Kidney (tissue), 14 donors: Measurements from ENCODE around the gene GPR89A. TPM values are rescaled to one million over a fixed set of nuclear protein-coding genes. Genes with fewer than 3 reads are reported as not detected.

ENCODE experiments used
- DNase-seq, 5 donors: peaks; one replicate each; pipeline ENCODE4 v3.0.0-alpha.2; 2013 to 2020
- FAIRE-seq: peaks from 2 replicates; lab custom pipeline; 2012; peaks lifted over from hg19 to GRCh38; lab: Jason Lieb, UNC
- H3K27ac ChIP-seq, 2 donors: one replicate each; pipeline ENCODE4 v1.7.0; 2013; ENCODE audit warnings: low read depth in 2 of 2, low read length in 2 of 2, inconsistent platforms in 1 of 2
- H3K27me3 ChIP-seq: one replicate; pipeline ENCODE4 v1.7.1; 2013; ENCODE audit warnings: low read length, inconsistent platforms; ENCODE audit not compliant: control insufficient read depth, insufficient read depth
- H3K36me3 ChIP-seq, 3 donors: one replicate each; pipeline versions ENCODE4 v1.7.0 to v1.7.1; 2013; ENCODE audit warnings: low read length in 3 of 3, control low read depth in 1 of 3, inconsistent platforms in 1 of 3; ENCODE audit not compliant: insufficient read depth in 3 of 3, control insufficient read depth in 2 of 3
- H3K4me1 ChIP-seq, 3 donors: one replicate each; pipeline versions ENCODE4 v1.7.0 to v1.7.1; 2013; ENCODE audit warnings: low read length in 3 of 3, inconsistent platforms in 1 of 3, low read depth in 1 of 3; ENCODE audit not compliant: control insufficient read depth in 2 of 3, insufficient read depth in 2 of 3
- H3K4me3 ChIP-seq, 3 donors: one replicate each; pipeline versions ENCODE4 v1.7.0 to v1.8.1; 2013; ENCODE audit warnings: low read length in 3 of 3, control low read depth in 1 of 3, inconsistent platforms in 1 of 3
- H3K9ac ChIP-seq, 3 donors: one replicate each; pipeline versions ENCODE4 v1.7.0 to v1.7.1; 2013; ENCODE audit warnings: low read length in 3 of 3, control low read depth in 1 of 3, inconsistent platforms in 1 of 3
- H3K9me3 ChIP-seq, 3 donors: one replicate each; pipeline versions ENCODE4 v1.7.0 to v1.7.1; 2013; ENCODE audit warnings: low read length in 3 of 3, control low read depth in 1 of 3, inconsistent platforms in 1 of 3; ENCODE audit not compliant: control insufficient read depth in 2 of 3, insufficient read depth in 1 of 3
- intact Hi-C: fragments of 100-400 bp; cut with DNase I; formaldehyde crosslinking; loops from one replicate; pipeline ENCODE4 v1.11.1; 2022
- polyA plus RNA-seq: library from polyadenylated mRNA; stranded (reverse); fragments of 350-450 nt; fragmentation: Illumina TruSeq; extraction: RNeasy Lipid Tissue Mini Kit (QIAGEN cat#74804); gene quantifications from one replicate; pipeline ENCODE4 v1.2.3, GENCODE V29; 2014; ENCODE audit warnings: low read depth, low replicate concordance; ENCODE audit not compliant: insufficient read depth
- total RNA-seq: library from RNA; stranded (reverse); fragmentation: NEBNext Ultra II Directional; extraction: Animal tissue kit (Norgen Biotek cat#: 25700); gene quantifications from one replicate; pipeline ENCODE4 v1.2.1, GENCODE V29; 2021
- TF ChIP-seq, protein P1 (sequence below): IDR thresholded peaks from 3 replicates; pipeline ENCODE4 v1.5.1; 2012; ENCODE audit warnings: mild to moderate bottlenecking, moderate library complexity, borderline replicate concordance; ENCODE audit not compliant: insufficient read depth; ENCODE audit errors: extremely low read depth
- donor health status: control.
- donor health status: control.
- donor health status: control.
- donor health status: control.
- donor health status: control.
- donor health status: DM: yes; HTN: yes; CAD: no.
- donor health status: Normal renal cell carcinoma (clear cell type).

GPR89A gene
- total and polyA plus RNA-seq, 2 donors from 2014 or later: 18.2 to 21.0 TPM

DNA sequence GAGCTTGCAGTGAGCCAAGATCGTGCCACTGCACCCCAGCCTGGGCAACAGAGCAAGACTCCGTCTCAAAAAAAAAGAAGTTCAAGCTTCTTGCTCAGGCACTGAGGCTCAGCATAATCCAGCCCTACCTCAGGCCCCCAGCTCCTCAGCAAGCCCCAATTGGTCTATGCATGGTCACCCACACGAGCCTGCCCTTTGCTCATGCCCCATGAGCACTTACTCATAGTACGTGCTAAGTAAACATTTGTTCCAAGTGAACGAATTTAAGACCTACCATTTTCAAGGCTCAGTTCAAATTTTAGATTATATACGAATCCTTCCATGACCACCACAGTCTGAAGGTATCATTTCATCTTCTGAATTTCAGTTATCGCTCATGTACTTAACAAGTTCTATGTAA is 95.0 kb downstream of the GPR89A start:
- DNase-seq (peak in 1 of 5 donors; percentile 7), FAIRE-seq (no peak)
- H3K9me3 ChIP-seq: no peaks in the 10 kb centered on the region
- H3K27ac ChIP-seq: peak overlapping the region in 1 of 2 donors; percentile 83
- no peak overlapping the region for H3K9ac ChIP-seq
- intact Hi-C loops: no loop called here
- peaks cover 0 to 9% (median 6%) of the 10 kb centered on the region in 3 donors for H3K4me1 ChIP-seq
- H3K27me3 ChIP-seq: no peaks in the 10 kb centered on the region
- TF ChIP-seq, protein P1, sequence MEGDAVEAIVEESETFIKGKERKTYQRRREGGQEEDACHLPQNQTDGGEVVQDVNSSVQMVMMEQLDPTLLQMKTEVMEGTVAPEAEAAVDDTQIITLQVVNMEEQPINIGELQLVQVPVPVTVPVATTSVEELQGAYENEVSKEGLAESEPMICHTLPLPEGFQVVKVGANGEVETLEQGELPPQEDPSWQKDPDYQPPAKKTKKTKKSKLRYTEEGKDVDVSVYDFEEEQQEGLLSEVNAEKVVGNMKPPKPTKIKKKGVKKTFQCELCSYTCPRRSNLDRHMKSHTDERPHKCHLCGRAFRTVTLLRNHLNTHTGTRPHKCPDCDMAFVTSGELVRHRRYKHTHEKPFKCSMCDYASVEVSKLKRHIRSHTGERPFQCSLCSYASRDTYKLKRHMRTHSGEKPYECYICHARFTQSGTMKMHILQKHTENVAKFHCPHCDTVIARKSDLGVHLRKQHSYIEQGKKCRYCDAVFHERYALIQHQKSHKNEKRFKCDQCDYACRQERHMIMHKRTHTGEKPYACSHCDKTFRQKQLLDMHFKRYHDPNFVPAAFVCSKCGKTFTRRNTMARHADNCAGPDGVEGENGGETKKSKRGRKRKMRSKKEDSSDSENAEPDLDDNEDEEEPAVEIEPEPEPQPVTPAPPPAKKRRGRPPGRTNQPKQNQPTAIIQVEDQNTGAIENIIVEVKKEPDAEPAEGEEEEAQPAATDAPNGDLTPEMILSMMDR: no peak
- H3K36me3 ChIP-seq: peaks cover 0 to 9% (median 0%) of the 10 kb centered on the region in 3 donors
- peak overlapping the region in 2 of 3 donors; percentile 74 to 79 for H3K4me3 ChIP-seq

DNA sequence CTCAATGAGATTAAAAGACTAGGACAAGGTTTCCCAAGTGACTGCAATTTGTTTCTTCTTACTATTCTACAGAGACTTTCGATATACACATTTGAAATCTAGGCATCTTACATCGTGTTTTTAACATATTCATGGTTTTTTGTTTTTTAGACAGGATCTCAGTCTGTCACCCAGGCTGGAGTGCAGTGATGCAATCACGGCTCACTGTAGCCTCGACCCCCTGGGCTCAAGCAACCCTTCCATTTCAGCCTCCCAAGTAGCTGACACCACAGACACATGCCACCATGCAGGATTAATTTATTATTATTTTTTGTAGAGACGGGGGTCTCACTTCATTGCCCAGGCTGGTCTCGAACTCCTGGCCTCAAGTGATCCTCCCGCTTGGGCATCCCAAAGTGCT is 97.8 kb downstream of the GPR89A start:
- Histone ChIP-seq H3K36me3 (peaks cover 0 to 4% (median 0%) of the 10 kb centered on the region in 3 donors), H3K4me3 (peak overlapping the region in 2 of 3 donors; percentile 74 to 79), H3K27ac (peak overlapping the region; percentile 56 to 88), H3K4me1 (peaks cover 0 to 17% (median 14%) of the 10 kb centered on the region in 3 donors), H3K27me3 (no peaks in the 10 kb centered on the region), H3K9me3 (no peaks in the 10 kb centered on the region), H3K9ac (peak overlapping the region in 1 of 3 donors; percentile 68)
- FAIRE-seq: no peak
- intact Hi-C loops: no loop called here
- TF ChIP-seq, protein P1: no peak
- DNase-seq: no peak

DNA sequence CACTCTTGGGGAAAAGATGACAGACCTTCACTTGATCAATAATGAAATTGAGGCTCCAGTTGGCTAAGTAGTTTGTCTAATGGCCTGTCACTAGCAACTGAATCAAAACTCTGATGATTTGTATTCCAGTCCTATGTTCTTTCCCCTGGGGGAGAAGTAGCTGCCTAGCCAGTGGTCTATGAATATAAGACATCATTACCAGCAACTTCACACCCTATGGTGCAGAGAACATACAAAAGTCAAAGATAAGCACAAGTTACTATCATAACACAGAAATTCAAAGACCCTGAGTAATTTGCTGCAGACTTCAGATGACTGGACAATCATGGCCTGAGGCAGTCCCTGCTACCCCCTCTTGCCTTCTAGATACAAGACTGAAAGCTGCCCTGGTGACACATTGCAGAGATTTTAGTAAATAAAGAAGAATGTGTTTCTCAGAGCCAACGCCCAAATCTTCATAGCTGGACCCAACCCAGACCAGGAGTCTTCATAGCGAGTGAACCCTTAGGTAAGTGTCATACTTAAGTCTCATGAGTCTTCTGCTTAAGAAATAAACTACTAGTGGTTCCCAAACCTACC is 98.4 kb downstream of the GPR89A start:
- Histone ChIP-seq H3K36me3 (peaks cover 0 to 4% (median 0%) of the 10 kb centered on the region in 3 donors), H3K4me1 (peaks cover 0 to 17% (median 14%) of the 10 kb centered on the region in 3 donors), H3K9ac (peak overlapping the region in 2 of 3 donors; percentile 20 to 68), H3K9me3 (no peaks in the 10 kb centered on the region), H3K27ac (peak overlapping the region; percentile 82 to 88), H3K27me3 (no peaks in the 10 kb centered on the region), H3K4me3 (peak overlapping the region; percentile 45 to 79 (median 74))
- peak in 1 of 5 donors; percentile 24 for DNase-seq
- no peak for FAIRE-seq
- intact Hi-C loops: no loop called here
- TF ChIP-seq, protein P1: no peak
